NB4 (cell line): Measurements from ENCODE around the gene RNF220.

Experiments
- CTCF ChIP-seq: IDR thresholded peaks from one replicate; pipeline ENCODE4 v1.5.1; 2012; ENCODE audit warnings: low read depth, low read length
- MAX ChIP-seq: IDR thresholded peaks from 2 replicates; pipeline ENCODE4 v1.6.1; 2011; ENCODE audit warnings: low read depth, low read length
- POLR2A ChIP-seq: IDR thresholded peaks from 2 replicates; pipeline ENCODE4 v1.6.1; 2011; ENCODE audit warnings: mild to moderate bottlenecking; ENCODE audit not compliant: insufficient read length; ENCODE audit errors: extremely low read depth

- TF ChIP-seq CTCF (no peak), MAX (no peak), POLR2A (no peak)
Observed at GRCh38 chr1:44670751-44671640, 265.9 kb downstream of the RNF220 start.
